Activated CD4-positive, alpha-beta T cell treated with anti-CD3 and anti-CD28 coated beads, Interleukin-2, amount 10 ng/mL, durations not matched to agents 7 days and 5 days (primary cell): Measurements from ENCODE around the gene TAGLN. TPM values are rescaled to one million over a fixed set of nuclear protein-coding genes. Genes with fewer than 3 reads are reported as not detected.

Source experiments
- CTCF ChIA-PET: fragments of 350-600 bp; sonication (Branson Sonifier 250); formaldehyde crosslinking; loops from one replicate; lab custom pipeline; 2021; ENCODE audit warnings: antibody characterized with exemption; lab: Charles Lee
- POLR2A ChIA-PET: fragments of 350-600 bp; sonication (Branson Sonifier 250); formaldehyde crosslinking; loops from one replicate; lab custom pipeline; 2021; ENCODE audit warnings: antibody characterized with exemption; lab: Charles Lee
- DNase-seq: peaks from one replicate; pipeline ENCODE4 v3.0.0-alpha.2; 2020
- H3K27ac Mint-ChIP-seq: one replicate; pipeline ENCODE4 v1.8.0; 2021; ENCODE audit warnings: mild to moderate bottlenecking, moderate library complexity, mixed read lengths
- H3K27me3 Mint-ChIP-seq: one replicate; pipeline ENCODE4 v1.8.0; 2021; ENCODE audit warnings: mixed read lengths
- H3K36me3 Mint-ChIP-seq: one replicate; pipeline ENCODE4 v1.8.0; 2021; ENCODE audit warnings: low read depth, mixed read lengths
- H3K4me1 Mint-ChIP-seq: one replicate; pipeline ENCODE4 v1.8.0; 2021; ENCODE audit warnings: mixed read lengths
- H3K4me3 Mint-ChIP-seq: one replicate; pipeline ENCODE4 v1.8.0; 2021; ENCODE audit warnings: mild to moderate bottlenecking, moderate library complexity, mixed read lengths
- H3K9me3 Mint-ChIP-seq: one replicate; pipeline ENCODE4 v1.8.0; 2021; ENCODE audit warnings: mixed read lengths
- total RNA-seq, 2 experiments: library from RNA; stranded (reverse); gene quantifications; one replicate each; pipeline ENCODE4 v1.2.3, GENCODE V29; 2021

The TAGLN gene
- total RNA-seq, 2 experiments from 2014 or later = 2.0 to 3.1 TPM

- no peaks in the 10 kb centered on the region for H3K27me3 Mint-ChIP-seq
- peaks cover 2% of the 10 kb centered on the region for H3K36me3 Mint-ChIP-seq
- ChIA-PET CTCF (interaction anchor here (1.5 kb wide), 1 partner anchor 9 kb away, joined by 4 read pairs; no protein-coding TSS in a partner anchor), POLR2A (no interaction called here)
- no peak overlapping the region for H3K27ac Mint-ChIP-seq
- no peak overlapping the region for H3K4me3 Mint-ChIP-seq
- no peak for DNase-seq
- peaks cover 4% of the 10 kb centered on the region for H3K4me1 Mint-ChIP-seq
- no peaks in the 10 kb centered on the region for H3K9me3 Mint-ChIP-seq
Measured at GRCh38 chr11:117189941-117190544, 9.1 kb upstream of the TAGLN start.

DNA sequence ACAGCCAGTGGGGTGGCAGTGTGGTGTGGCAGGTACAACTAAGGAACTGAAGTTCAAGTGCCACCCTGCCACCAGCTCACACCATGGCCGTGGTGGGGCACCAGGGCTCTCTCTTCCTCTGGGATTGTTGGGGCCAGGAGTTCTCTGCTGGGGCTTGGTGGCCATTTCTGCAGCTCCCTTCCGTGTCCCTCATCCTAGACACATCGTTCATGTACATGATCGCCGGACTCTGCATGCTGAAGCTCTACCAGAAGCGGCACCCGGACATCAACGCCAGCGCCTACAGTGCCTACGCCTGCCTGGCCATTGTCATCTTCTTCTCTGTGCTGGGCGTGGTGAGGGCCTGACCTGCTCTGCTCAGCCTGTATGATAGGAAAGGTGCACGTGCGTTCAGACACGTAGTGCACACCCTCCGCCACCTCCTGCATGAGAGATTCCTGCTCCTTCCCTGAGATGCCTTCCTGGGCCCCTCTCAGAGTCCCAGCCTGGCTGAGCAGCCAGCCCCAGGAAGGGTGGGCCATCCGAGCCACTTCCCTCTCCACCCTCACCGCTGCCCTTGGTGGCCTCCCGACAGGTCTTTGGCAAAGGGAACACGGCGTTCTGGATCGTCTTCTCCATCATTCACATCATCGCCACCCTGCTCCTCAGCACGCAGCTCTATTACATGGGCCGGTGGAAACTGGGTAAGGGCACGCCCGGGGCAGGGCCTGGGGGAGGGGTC lies 7.3 kb upstream of the TAGLN start:
- Mint-ChIP-seq H3K4me1 (peaks cover 7% of the 10 kb centered on the region), H3K27me3 (no peaks in the 10 kb centered on the region), H3K9me3 (no peaks in the 10 kb centered on the region), H3K4me3 (no peak overlapping the region), H3K27ac (no peak overlapping the region), H3K36me3 (peaks cover 2% of the 10 kb centered on the region)
- CTCF ChIA-PET = interaction anchor here (1.0 to 1.5 kb wide), 3 partner anchors 11 to 40 kb away, joined by 3 to 4 read pairs (median 3); partner anchors contain the start of genes PCSK7 and RNF214
- POLR2A ChIA-PET = no interaction called here
- no peak for DNase-seq

DNA sequence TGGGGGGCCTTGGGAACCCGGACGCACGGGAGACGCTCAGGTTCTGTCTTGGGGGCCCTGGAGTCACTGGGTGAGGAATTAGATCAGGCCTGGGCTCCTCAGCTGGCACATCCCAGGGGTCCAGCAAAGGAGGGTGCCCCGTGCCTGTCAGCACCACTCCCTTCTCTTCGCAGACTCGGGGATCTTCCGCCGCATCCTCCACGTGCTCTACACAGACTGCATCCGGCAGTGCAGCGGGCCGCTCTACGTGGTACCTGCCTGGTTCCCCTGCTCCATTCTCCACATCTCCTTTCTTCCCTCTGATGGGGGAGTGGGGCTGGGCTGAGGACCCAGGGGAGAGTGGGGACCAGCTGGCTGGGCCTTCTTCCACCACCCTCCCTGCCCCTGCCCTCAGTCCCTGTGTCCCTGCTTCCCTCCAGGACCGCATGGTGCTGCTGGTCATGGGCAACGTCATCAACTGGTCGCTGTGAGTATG lies 6.7 kb upstream of the TAGLN start:
- Mint-ChIP-seq H3K27ac (no peak overlapping the region), H3K4me1 (peaks cover 7% of the 10 kb centered on the region), H3K36me3 (no peaks in the 10 kb centered on the region), H3K4me3 (no peak overlapping the region), H3K9me3 (no peaks in the 10 kb centered on the region), H3K27me3 (no peaks in the 10 kb centered on the region)
- DNase-seq = no peak
- ChIA-PET CTCF (interaction anchor here (1.0 kb wide), 1 partner anchor 40 kb away, joined by 3 read pairs; the partner anchor contains the start of genes PCSK7 and RNF214), POLR2A (no interaction called here)

DNA sequence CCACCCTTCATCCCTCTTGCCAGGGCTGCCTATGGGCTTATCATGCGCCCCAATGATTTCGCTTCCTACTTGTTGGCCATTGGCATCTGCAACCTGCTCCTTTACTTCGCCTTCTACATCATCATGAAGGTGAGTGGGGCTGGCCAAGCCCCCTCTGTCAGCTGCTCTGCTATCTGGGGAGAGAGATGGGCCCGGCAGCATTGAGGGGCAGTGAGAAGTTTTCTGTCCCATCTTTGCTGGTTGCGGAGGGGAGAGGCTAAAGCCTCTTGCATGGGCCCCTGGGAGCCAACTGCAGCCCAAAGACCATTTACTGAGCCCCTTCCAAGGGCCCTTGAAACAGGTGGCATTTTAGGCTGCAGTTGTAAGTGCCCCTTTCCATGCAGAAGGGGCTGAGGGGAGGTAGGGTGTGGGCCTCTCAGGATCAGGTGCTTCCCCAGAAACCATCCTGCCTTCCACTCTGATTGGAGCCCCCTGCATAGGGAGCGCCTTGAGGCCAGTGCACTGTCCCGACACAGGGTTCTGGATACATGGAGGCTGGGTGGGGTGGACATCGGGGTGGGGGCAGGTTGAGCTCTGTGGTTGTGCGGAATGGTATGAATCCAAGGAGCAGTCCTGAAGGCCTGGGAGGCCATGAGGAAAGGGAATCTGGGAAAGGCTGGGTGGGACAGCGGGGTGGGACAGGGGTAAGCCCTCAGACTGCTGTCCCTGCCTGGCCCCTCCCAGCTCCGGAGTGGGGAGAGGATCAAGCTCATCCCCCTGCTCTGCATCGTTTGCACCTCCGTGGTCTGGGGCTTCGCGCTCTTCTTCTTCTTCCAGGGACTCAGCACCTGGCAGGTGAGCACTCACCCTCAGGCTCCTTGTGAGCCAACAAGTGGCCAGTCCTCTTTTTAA lies 5.8 kb upstream of the TAGLN start:
- POLR2A ChIA-PET = no interaction called here
- Mint-ChIP-seq H3K4me3 (no peak overlapping the region), H3K27ac (no peak overlapping the region), H3K9me3 (no peaks in the 10 kb centered on the region), H3K4me1 (peaks cover 7% of the 10 kb centered on the region), H3K36me3 (no peaks in the 10 kb centered on the region), H3K27me3 (no peaks in the 10 kb centered on the region)
- CTCF ChIA-PET = interaction anchor here (1.0 kb wide), 1 partner anchor 13 kb away, joined by 3 read pairs; no protein-coding TSS in a partner anchor
- no peak for DNase-seq

GRCh38 chr11:117194267-117194666 lies 4.9 kb upstream of the TAGLN start:
- peaks cover 7% of the 10 kb centered on the region for H3K4me1 Mint-ChIP-seq

DNA sequence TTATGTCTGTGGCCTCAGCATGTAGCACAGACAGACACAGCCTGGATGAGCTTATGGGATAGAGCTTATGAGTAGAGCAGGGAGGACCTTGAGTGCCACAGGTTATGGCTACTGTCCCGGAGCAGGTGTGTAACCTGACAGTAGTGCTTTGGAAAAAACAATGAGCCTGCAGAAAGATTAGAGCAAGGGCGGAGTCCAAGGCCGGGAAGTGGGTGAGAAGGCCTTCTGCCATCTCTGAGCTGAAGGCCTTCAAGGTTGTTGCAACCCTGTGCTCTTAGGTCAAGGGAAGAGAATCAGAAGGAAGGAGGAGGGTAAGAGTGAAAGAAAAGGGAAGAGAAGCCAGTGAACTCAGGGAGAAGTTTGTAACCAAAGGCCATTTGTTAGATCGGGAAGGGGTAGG lies 3.9 kb upstream of the TAGLN start:
- no peaks in the 10 kb centered on the region for H3K36me3 Mint-ChIP-seq
- no peaks in the 10 kb centered on the region for H3K27me3 Mint-ChIP-seq
- no peaks in the 10 kb centered on the region for H3K9me3 Mint-ChIP-seq
- no peak for DNase-seq
- no peak overlapping the region for H3K4me3 Mint-ChIP-seq
- H3K27ac Mint-ChIP-seq = peak overlapping the region; percentile 42
- peaks cover 7% of the 10 kb centered on the region for H3K4me1 Mint-ChIP-seq
- ChIA-PET CTCF (interaction anchor here (1.0 to 1.5 kb wide), 4 partner anchors 10 to 15 kb away, joined by 3 to 5 read pairs (median 4); no protein-coding TSS in a partner anchor), POLR2A (no interaction called here)

More at GRCh38 chr11:117194267-117194666, 4.9 kb upstream of the TAGLN start:
- ChIA-PET POLR2A (no interaction called here), CTCF (interaction anchor here (1.1 kb wide), 1 partner anchor 9 kb away, joined by 4 read pairs; no protein-coding TSS in a partner anchor)
- H3K27ac Mint-ChIP-seq = no peak overlapping the region
- no peak for DNase-seq
- H3K4me3 Mint-ChIP-seq = no peak overlapping the region
- H3K27me3 Mint-ChIP-seq = no peaks in the 10 kb centered on the region
- no peaks in the 10 kb centered on the region for H3K9me3 Mint-ChIP-seq
- no peaks in the 10 kb centered on the region for H3K36me3 Mint-ChIP-seq

GRCh38 chr11:117195761-117196160 lies 3.4 kb upstream of the TAGLN start:
- no peaks in the 10 kb centered on the region for H3K36me3 Mint-ChIP-seq
- no peaks in the 10 kb centered on the region for H3K27me3 Mint-ChIP-seq
- CTCF ChIA-PET = interaction anchor here (1.0 to 1.5 kb wide), 3 partner anchors 10 to 16 kb away, joined by 3 to 5 read pairs (median 3); no protein-coding TSS in a partner anchor
- DNase-seq = no peak
- no peaks in the 10 kb centered on the region for H3K9me3 Mint-ChIP-seq
- H3K27ac Mint-ChIP-seq = no peak overlapping the region
- POLR2A ChIA-PET = no interaction called here
- H3K4me3 Mint-ChIP-seq = no peak overlapping the region
- peaks cover 7% of the 10 kb centered on the region for H3K4me1 Mint-ChIP-seq

DNA sequence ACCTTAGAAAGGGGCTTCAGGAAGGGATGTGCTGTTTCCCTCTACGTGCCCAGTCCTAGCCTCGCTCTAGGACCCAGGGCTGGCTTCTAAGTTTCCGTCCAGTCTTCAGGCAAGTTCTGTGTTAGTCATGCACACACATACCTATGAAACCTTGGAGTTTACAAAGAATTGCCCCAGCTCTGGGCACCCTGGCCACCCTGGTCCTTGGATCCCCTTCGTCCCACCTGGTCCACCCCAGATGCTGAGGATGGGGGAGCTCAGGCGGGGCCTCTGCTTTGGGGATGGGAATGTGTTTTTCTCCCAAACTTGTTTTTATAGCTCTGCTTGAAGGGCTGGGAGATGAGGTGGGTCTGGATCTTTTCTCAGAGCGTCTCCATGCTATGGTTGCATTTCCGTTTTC lies 2.2 kb upstream of the TAGLN start:
- ChIA-PET CTCF (interaction anchor here (0.5 to 1.2 kb wide), 2 partner anchors 17 to 173 kb away, joined by 3 to 13 read pairs; partner anchors contain the start of gene SIDT2), POLR2A (no interaction called here)
- Mint-ChIP-seq H3K4me1 (peaks cover 7% of the 10 kb centered on the region), H3K4me3 (no peak overlapping the region), H3K27me3 (no peaks in the 10 kb centered on the region), H3K36me3 (no peaks in the 10 kb centered on the region), H3K27ac (no peak overlapping the region), H3K9me3 (no peaks in the 10 kb centered on the region)
- DNase-seq = no peak

DNA sequence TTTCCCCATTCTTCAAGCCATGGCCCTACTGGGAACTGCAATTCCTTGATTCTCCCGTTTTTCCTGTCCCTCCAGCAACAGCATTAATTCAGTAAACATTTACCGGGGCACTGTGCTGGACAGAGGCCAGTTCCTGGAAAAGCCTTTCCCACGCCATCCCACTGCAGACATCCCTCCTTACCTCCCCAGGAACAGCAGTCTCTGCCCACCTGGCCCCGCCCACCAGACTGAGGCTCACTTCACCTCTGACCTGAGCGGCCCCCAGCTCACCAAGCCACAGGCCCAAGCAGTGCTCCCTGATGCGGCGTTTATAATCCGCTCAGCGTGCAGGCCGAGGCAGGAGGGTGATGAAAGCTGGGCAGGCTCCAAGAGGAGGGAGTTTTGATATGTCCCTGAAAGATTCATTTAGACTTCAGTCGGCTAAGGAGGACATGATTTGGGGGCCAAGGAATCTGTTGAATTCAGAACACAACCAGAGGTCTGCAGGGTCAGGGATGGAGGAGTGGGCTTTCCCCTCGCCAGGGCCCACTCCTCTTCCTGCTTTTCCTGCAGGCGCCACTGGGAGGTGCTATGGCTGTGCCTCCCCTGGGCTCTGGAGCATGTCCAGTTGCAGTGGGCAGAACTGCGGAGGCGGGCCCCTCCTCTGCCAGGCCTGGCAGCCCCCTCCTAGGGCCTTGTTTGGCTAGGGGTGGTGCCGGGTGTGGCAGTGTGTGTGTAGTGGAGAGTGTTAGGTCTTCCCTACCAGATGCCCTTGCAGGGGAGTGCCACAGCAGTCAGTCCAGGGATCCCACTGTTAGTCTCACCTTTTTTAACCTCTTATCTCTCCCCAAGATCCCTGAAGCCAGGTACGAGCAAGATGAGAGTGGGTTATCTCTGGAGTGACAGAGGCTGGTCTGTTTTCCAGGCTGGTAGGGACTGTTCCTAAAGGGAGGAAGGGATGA lies 1.4 kb upstream of the TAGLN start:
- Mint-ChIP-seq H3K9me3 (no peaks in the 10 kb centered on the region), H3K36me3 (no peaks in the 10 kb centered on the region), H3K27ac (no peak overlapping the region), H3K4me3 (no peak overlapping the region), H3K4me1 (peaks cover 7% of the 10 kb centered on the region), H3K27me3 (no peaks in the 10 kb centered on the region)
- CTCF ChIA-PET = interaction anchor here (0.5 to 1.2 kb wide), 3 partner anchors 18 to 173 kb away, joined by 3 to 13 read pairs (median 3); partner anchors contain the start of gene SIDT2
- POLR2A ChIA-PET = no interaction called here
- DNase-seq = no peak

DNA sequence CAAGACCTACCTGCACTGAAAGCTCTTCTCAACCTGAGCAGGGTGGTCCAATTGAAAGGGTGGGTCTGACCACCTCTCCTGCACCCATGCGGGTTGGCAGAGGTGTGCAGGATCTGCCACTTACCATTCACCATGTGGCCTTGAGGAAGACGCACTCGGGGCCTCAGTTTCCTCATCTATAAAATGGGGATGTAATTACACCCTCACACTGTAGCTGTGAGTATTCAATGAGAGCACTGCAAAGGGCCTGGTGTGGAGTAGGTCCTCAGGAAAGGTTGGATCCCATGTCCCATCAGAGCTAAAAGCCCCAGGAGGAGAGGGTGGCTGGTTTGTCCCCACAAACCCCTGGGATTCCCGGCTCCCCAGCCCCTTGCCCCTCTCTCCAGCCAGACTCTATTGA lies 557 bp upstream of the TAGLN start:
- CTCF ChIA-PET = interaction anchor here (0.9 kb wide), 1 partner anchor 28 kb away, joined by 3 read pairs; no protein-coding TSS in a partner anchor
- H3K4me3 Mint-ChIP-seq = no peak overlapping the region
- peaks cover 4% of the 10 kb centered on the region for H3K36me3 Mint-ChIP-seq
- no peaks in the 10 kb centered on the region for H3K27me3 Mint-ChIP-seq
- H3K4me1 Mint-ChIP-seq = peaks cover 4% of the 10 kb centered on the region
- H3K27ac Mint-ChIP-seq = no peak overlapping the region
- POLR2A ChIA-PET = no interaction called here
- no peaks in the 10 kb centered on the region for H3K9me3 Mint-ChIP-seq
- no peak for DNase-seq

DNA sequence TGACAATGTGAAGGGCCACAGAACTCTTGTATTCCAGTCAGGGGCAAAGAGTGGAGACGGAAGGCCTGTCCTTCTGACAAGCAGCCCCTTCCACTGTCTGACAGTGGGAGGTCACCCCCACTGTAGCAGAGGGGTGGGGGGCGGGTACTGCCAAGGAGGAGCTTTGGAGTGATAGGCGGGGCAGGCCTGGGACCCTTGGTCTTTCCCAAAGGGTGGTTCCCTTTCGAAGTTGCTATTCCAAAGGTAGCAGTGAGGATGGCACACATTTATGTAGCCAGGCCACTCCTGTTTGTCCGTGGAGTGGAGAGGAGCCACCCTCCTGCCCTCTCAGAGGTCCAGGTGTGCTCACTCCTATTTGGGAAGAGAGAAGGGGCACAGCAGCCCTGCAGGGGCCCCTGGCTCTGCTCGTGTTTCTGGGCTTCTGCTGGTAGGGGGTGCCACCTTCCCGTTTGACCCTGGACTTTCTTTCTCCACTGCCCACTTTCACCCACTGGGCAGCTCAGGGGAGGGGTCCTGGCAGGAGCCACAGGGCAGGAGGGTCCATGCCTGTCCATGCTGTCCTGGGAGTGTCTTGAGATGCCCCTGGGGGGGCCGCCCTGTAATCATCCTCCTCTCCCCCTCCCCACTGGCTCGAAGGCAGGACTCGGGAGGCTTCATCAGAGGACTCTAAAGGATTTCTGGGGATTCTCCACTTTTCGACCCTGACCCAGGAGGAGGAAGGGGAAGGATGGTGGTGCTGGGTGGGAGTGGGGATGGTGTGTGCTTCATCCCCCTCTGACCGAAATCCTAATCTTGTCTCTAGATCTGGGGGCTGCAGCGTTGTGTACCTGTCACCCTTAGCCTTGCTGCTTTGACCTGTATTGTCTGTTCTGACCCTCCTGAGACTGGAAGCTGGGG lies 994 bp downstream of the TAGLN start:
- no peak overlapping the region for H3K27ac Mint-ChIP-seq
- no peak for DNase-seq
- H3K27me3 Mint-ChIP-seq = no peaks in the 10 kb centered on the region
- H3K36me3 Mint-ChIP-seq = peaks cover 13% of the 10 kb centered on the region
- ChIA-PET CTCF (no interaction called here), POLR2A (no interaction called here)
- H3K9me3 Mint-ChIP-seq = no peaks in the 10 kb centered on the region
- no peak overlapping the region for H3K4me3 Mint-ChIP-seq
- peaks cover 2% of the 10 kb centered on the region for H3K4me1 Mint-ChIP-seq
